ENCODE data around the gene PMIS2.

The PMIS2 gene

DNA sequence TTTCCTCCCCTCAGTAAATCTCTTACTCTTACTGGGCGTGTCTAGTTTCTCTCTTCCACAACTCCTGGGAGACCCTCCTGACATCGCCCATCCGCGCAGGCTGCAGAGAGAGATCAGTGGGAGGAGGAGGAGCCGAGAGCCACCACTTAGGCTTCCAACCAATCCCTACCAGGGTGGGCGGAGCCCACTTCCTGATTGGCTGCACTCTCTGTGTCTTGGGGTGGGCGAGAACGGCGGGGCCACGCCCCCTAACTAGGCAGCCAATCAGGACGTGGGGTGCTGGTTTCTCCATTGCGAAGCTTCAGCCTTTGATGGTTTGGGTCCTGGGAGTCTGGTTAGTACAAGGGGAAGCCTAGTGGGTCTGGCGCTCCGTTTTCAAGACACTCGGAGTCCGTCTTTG lies at the start of gene PMIS2:
Gene PMIS2 (plus strand): TSS at position 326 of the 400 bp plus-strand sequence. CDS start 87 bp downstream, outside the sequence.
- DNase-seq, result no peak

DNA sequence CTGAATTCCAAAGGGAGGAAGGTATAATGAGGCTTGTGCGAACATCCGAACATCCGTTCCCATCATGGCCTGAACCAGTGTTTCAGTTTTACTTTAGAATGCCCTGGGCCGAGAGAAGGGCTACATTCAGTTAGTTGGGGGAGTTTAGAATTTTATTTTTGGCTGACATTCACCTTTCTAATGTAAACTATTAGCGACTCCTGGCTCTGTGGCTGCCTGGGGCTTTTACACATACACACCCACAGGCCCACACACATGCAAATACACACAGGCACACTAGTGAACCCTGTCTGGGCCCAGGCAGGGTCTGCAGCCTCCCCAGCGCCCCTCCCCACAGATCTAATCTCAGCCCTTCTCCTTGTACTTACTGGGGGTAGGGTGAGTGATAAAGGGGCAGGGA lies 46.7 kb upstream of the PMIS2 start:
- DNase-seq, result no peak

DNA sequence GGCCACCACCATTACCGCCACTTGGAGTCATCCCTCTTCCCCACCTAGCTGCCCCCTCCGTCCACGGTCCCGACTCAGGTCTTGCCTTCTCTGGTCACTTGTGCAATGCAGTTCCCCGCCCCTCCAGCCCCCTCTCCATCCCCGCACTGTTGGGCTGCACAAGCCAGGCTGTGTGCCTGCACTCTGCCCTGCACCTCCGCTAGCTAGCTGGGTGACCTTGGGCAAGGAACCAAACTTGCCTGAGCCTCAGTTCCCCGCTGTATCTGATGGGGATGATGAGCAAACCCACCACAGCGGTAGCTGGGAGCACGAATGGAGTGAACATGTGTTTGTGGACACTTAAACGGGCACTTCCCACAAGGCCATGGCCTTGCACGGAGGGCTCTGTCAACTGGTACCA lies 46.1 kb upstream of the PMIS2 start:
- no peak for DNase-seq

DNA sequence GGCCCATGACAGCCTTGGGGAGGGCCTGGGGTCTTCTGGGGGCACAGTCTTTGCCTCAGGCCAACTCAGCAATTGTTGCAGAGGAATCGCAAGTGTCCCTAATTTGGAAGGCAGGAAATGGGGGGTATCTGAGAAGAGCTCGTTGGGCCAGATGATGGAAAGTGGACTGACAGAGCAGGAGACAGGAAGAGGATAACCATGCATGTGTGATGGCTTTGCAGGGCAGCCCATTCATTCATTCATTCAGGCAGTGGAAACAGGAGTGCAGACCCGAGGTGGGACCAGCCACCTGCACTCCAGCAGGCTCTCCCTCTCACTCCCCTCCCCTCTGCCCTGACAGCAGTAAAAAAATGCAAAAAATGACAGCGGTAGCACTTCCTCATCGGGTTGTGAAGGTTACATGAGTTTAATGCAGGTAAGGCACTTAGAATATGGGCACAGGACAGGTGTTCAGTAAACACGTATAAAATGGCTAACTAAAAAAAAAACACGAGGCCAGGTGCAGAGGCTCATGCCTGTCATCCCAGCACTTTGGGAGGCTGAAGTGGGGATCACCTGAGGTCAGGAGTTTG lies 45.5 kb upstream of the PMIS2 start:
- DNase-seq, result no peak

DNA sequence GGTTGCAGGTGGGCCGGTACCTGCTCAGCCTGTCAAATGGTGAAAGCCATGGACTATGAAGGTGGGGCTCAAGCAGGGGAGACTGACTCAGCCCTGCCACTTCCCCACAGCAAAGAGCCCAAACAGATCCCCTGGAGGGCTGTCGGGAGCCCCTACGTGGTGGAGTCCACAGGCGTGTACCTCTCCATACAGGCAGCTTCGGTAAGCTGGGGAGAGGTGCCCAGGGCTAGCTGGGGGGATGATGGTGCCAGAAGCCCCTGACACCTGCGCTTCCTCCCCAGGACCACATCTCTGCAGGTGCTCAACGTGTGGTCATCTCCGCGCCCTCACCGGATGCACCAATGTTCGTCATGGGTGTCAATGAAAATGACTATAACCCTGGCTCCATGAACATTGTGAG lies 43.8 kb upstream of the PMIS2 start:
- no peak for DNase-seq

DNA sequence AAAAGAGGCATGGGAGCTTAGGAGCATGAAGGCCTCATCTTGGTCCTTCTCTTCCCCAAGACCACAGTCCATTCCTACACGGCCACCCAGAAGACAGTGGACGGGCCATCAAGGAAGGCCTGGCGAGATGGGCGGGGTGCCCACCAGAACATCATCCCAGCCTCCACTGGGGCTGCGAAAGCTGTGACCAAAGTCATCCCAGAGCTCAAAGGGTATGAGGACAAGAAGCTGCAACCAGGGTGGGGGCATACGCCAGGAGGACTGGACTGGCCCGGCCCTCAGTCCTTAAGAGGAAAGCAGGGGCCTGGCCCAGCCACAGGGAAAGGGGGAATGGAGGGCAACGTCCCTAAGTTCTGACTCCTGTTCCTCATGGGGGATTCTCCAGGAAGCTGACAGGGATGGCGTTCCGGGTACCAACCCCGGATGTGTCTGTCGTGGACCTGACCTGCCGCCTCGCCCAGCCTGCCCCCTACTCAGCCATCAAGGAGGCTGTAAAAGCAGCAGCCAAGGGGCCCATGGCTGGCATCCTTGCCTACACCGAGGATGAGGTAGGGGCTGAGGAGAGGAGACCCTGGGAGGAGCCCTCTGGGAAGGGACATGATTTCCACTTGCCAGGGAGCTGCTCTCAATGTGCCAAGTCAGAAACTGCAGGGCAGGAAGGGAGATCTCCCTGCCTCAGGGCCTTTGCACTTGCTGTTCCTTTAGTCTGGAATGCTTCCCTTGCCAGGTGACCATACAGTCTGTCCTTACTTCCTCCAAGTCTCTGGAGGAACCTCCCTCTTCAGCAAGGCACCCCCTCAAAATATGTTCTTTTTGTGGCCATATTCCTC lies 42.5 kb upstream of the PMIS2 start:
- DNase-seq, result no peak

DNA sequence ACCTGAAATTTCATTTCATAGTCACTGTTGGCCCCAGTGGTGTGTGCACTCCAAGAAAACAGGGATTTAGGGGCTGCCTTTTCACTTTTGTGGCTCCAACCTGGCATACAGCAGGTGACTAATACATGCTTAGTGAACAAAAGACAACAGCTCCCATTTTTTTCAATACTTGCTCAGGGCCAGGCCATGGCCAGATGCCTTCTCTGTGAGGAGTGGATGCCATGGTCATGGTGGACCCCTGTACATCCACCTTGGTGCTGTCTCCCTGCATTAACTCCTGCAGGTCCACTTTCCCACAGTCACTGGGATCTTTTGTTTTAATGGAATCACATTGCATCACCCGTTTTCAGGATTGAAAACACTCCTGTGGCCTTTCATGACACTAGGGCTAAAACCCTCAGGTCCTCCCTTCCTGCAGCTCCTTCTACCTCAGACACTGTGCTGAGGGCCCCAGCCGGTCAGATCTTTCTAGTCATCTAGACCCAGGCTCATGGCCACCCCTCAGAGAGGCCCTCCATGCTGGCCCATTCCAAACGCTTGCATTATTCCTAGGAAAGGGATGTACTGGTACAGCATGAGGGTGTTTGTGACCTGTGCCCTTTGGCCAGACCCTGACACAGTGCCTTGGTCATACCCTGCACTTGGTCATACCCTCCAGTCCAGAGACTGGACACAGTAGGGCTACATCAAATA lies 41.7 kb upstream of the PMIS2 start:
- DNase-seq, result no peak

DNA sequence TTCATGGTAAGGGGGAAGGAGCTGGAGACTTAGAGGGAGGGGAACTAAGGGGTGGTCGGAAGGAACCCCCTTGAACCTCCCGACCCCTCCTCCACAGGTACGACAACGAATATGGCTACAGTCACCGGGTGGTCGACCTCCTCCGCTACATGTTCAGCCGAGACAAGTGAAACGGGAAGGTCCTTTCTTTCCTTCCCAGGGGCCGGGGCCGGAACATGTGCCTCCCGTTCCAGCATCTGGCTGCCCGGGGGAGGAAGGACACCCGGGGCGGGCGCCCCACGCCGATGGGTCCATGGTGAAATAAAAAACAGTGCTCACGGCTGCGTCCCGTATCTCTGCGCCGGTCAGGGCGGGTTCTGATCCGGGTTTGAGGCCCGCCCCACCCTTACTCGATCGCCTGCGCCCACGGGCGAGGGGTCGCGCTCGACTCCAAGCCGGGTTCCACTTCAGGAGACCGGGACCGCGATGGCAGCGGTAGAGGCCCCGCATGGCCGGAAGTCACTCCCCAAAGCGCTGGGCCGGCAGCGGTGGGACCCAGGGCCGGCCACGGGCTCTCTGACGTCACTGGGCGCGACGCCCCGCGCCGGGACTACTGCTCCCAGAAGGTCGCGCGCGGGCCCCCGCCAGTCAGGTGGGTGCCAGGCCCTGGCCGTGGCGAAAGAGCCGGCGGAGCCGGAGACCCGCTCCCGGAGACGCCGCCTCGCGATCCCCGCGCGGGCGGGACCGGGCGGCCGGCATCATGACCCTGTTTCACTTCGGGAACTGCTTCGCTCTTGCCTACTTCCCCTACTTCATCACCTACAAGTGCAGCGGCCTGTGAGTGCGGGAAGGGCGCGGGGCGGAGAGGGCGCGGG lies 40.7 kb upstream of the PMIS2 start, which contains the start of gene TMEM147:
Gene TMEM147 (plus strand): TSS at position 626 of the 854 bp plus-strand sequence. CDS start 114 bp downstream, at position 740.
- DNase-seq, result peak; percentile 67 to 69

DNA sequence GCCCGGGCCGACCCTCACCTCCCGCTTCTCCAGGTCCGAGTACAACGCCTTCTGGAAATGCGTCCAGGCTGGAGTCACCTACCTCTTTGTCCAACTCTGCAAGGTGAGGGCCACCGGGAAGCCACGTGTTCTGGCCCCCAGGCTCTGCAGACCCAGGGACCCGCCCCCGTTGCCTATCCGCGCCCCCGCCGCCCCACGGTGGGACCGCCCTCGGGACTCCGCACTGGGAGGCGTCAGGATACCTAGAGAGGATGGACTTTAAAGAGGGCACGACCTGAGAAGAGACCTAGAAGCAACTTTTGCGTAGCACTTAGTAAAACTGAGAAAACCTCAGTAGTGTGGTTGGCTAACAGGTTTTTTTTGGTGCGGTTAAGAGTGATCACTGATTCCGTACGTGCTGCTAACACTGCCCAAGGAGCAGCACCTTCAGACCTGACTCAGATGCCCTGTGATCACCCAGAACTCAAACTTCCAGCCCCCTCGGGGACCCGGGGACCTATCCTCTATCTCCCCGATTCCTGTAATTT lies 40.1 kb upstream of the PMIS2 start:
- peak; percentile 51 to 54 for DNase-seq

DNA sequence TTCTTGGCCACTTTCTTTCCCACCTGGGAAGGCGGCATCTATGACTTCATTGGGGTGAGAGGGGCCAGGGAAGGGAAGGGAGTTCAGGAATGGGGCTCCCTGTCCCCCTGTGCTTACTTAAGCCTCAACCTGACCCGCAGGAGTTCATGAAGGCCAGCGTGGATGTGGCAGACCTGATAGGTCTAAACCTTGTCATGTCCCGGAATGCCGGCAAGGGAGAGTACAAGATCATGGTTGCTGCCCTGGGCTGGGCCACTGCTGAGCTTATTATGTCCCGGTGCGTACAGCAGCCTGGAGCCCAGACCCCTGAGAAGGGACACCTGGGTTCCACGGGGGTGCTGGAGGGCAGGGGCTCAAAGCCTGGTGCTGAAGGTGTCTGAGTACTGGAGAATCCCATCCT lies 39.4 kb upstream of the PMIS2 start:
- no peak for DNase-seq

DNA sequence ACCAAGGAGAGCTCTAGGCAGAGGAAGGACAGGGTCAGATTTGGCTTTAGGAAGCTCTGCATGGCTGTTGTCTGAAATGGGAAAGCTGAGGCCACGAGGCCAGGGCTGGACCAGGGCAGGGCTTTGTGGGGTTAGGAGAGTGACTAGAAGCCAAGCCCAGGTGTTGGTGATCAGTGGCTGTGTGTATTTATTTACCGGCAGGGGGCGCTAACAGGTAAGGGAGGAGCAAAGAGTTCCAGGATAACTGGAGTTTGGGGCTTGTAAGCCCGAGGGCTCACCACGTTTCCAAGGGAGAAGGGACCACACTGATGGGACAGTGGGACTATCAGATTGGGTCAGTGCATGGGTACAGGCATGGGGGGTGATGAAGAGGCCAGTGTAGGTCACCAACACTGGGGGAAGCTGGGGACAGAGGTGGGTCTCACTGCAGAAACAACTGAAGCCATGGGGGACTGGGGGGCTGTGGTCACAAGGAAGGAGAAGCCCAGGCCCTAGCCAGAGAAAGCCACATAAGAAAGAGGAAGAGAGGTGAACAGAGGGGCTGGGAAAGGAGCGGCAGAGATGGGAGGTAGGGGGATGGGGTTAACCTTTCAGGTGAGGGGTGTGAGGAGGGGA lies 36.7 kb upstream of the PMIS2 start:
- peak; percentile 25 to 38 for DNase-seq

DNA sequence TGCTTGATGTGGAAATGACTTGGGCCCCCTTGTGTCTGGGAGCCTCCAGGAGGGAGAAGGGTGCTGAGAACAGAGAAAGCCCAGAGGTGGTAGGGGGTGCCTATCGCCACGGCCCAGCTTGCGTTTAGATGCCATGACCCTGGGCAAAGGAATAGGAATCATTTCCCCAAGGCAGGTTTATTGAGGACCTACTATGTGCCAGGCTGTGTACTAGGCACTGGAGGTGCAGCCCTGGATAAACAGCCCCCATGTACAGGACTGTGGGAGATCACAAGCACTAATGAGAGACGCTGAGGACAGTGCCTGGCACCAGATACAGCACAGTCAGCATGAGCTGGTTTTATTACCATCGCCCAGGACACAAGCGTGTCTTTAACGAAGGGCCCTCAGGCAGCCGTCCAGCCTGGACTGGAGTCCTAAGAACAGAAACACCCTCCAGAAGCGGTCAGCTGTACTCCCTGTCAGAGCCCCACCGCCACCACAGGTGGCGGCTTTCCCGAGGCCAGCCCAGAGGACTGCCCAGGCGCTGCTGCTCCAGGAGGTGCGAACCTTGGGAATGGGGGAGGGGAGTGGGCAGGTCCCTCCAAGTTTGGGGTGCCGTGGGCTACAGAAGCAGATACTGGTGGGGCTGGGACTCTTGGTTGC lies 36.0 kb upstream of the PMIS2 start:
- no peak for DNase-seq

DNA sequence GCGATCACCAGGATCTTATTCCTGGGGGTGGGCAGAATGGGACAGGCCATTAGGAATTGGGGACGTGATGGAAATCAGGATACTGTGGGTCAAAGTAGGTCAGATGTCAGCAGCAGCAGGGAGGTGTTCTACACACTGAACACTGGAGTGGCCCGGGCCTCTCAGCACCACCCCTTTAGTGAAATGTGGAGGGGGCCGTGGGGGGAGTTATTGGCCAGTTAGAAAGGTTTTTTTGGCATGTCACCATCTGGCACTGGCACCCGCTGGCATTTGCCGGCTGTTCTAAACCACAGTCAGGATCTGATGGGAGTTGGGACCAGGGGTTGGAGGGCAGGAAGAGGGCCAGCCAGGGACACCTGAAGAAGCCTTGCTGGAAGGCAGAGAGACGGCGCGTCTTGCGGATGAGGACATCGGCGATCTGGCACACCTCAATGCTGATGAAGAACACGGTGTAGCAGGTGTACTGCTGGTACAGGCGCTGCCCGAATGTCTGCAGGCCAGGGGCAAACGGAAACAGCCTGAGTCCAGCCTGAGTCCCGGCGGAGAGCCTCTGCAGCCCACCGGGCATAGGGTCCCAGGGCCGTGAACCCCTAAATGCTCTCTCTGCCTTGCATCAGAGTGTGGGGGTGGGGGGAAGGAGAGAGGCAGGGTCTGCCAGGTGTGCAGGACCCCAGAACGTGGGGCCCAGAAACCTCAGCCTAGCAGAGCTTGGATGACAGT lies 34.7 kb upstream of the PMIS2 start:
- no peak for DNase-seq

DNA sequence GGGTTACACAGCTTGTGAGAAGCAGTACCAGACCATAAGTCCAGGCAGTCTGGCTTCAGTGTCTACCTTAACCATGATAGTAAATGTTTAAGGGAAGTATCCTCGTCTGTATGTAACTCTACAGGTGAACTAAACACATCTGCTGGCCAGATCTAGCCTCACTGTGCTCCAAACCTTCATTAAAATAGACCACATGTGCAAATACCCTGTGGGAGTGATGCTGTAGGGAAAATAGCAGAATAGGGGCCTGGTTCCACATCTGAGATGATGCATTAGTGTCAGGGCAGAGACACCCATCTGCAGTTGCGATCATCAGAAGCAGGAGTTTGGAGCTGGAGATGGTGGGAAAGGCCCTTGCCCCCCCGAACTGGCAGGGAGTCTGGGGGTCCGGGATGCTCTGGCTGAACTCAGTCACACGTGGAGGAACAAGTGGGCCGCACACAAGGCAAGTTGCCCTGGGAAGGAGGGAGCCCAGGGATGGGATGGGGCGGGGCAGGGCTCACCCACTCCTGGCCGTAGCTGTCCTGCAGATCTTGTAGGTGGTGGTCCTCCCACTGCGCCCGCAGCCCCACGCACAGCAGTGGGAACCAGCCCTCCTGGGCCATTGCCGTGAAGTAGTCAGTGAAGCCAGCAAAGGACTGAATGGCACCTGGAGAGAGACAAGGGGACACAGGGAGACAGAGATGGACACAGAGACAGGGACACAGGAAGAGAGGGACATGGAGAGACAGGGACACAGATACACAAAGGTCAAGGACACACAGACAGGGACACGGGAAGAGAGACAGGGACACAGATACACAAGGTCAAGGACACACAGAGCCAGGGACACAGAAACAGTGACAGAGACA lies 33.2 kb upstream of the PMIS2 start:
- no peak for DNase-seq

DNA sequence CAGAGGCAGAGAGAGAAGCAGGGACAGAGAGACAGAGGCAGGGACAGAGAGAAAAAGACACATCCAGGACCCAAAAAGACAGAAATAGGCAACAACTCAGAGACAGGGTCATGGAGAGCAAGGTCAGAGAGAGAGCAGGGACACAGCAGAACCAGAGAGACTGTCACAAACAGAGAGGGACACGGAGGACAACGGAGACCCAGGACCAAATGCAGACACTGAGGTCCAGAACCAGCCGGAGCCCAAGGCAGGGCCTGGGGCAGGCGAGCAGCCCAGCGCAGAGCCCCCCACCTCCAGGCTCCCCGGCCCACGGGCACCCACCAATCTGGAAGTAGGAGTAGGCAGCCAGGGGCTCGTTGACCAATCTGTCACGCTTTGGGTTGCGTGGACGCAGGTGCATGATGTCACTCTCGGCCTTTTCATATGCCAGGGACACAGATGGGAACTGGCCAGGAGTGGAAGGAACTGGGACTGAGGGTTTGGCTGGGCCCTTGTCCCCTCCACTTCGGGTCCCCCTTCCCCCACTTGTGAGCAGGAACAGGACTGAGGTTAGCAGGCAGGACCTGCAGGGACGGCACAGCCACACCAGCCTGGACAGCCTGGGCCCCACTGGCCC lies 32.5 kb upstream of the PMIS2 start:
- DNase-seq, result no peak

DNA sequence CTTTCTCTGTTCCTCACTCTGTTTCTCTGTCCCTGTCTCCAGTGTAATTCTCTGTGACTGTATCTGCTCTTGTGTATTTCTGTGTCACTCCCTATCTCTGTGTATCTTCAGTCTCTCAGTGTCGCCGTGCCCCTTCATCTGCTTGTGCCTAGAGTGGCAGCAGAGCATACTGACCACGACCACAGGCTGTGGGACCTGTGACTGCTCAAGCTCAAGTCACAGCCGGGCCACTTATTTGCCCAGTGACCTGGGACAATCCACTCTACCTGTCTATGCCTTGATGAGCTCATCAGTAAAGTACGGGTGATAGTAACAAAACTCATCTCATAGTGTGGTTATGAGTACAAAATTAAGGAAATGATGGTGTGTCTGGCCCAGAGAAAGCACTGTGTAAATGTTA lies 31.9 kb upstream of the PMIS2 start:
- DNase-seq, result no peak

DNA sequence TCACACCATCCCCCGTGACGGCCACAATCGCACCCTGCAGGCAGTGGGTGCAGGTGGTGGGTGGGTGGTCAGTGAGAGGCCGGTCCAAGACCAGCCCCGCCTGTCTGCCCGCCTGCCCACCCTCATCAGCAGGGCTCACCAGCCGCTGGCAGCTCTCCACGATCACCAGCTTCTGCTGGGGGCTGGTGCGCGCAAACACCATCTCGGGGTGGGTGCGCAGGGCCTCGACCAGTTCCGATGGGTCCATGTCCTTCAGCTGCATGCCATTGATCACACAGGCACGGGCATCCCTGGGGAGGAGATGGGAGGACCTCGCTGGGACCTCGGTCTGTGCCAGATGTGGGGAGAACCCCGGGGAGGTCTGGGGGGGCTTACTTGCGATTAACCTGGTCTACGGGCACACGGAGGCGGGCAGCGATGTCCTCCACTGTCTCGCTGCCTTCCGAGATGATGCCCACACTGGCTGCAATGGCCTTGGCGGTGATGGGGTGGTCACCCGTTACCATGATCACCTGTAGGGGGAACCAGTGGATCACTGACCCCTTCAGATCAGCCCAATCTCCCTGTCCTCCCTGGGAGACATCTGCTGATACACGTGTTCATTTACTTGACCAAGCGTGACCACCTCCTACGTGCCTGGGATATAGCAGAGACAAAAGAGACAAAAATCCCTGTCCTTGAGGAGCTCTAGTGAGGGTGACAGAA lies 30.5 kb upstream of the PMIS2 start:
- DNase-seq, result no peak

DNA sequence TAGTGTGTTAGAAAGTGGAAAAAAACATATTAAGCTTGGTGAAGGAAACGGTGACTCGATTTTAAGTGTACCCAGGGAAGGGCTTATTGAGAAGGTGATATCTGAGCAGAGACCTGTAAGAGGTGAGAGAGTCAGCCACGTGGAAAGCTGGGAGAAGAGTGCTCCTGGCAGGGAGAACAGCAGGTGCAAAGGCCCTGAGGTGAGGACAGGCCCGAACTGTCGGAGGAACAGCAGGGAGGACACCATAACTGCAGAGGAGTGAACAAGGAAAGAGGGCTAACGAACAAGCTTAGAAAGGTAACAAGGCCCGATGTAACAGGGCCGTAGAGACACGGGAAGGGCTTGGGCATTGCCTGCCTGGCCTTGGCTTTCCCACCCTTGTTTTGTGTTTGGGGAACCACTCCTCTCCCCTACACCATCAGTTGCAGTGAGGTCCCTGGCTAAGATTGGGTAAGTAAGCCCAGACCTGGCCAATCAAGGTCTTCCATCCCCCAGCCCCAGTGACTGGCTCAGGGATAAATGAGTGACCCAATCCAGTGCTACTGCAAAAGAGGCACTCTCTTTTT lies 29.9 kb upstream of the PMIS2 start:
- DNase-seq, result no peak

All from activated CD4-positive, alpha-beta T cell treated with anti-CD3 and anti-CD28 coated beads, Interleukin-2, amount 50 U/mL, for 4 hours (primary cell).